GM23338 (cell line): Measurements from ENCODE around the gene FRK. TPM values are rescaled to one million over a fixed set of nuclear protein-coding genes. Genes with fewer than 3 reads are reported as not detected.

Experiments
- ATAC-seq: fragments of 200-7000 bp; cut with Tn5 transposase; 3 replicates; pipeline ENCODE4 v1.9.1; 2020
- DNase-seq: peaks from one replicate; pipeline ENCODE4 v3.0.0-alpha.2; 2015; ENCODE audit warnings: low spot score
- H2AFZ ChIP-seq: fragments of 200-600 bp; sonication (generic); 2 replicates; pipeline ENCODE4 v1.8.0; 2016; ENCODE audit warnings: antibody characterized with exemption, mild to moderate bottlenecking, moderate library complexity
- H3F3A ChIP-seq: fragments of 200-600 bp; sonication (generic); replicated peaks from 2 replicates; pipeline ENCODE4 v1.8.0; 2017; ENCODE audit warnings: antibody characterized with exemption, mixed run types, low read depth
- H3K27ac ChIP-seq: fragments of 200-600 bp; sonication (generic); 2 replicates; pipeline ENCODE4 v1.6.1; 2016; ENCODE audit warnings: low read depth
- H3K27me3 ChIP-seq: fragments of 200-600 bp; sonication (generic); 2 replicates; pipeline ENCODE4 v1.8.0; 2016; ENCODE audit warnings: mild to moderate bottlenecking, mixed run types, moderate library complexity; ENCODE audit not compliant: insufficient read depth
- H3K36me3 ChIP-seq: fragments of 200-600 bp; sonication (generic); 2 replicates; pipeline ENCODE4 v1.8.0; 2016; ENCODE audit warnings: mild to moderate bottlenecking; ENCODE audit not compliant: insufficient read depth
- H3K4me1 ChIP-seq: fragments of 200-600 bp; sonication (generic); 2 replicates; pipeline ENCODE4 v1.8.0; 2016; ENCODE audit warnings: mild to moderate bottlenecking, moderate library complexity; ENCODE audit not compliant: insufficient read depth
- H3K4me2 ChIP-seq: fragments of 200-600 bp; sonication (generic); 2 replicates; pipeline ENCODE4 v1.7.1; 2017; ENCODE audit warnings: mixed run types
- H3K4me3 ChIP-seq: fragments of 200-600 bp; sonication (generic); 2 replicates; pipeline ENCODE4 v1.6.1; 2016; ENCODE audit warnings: mixed run types
- H3K79me2 ChIP-seq: fragments of 200-600 bp; sonication (generic); replicated peaks from 2 replicates; pipeline ENCODE4 v1.8.0; 2017; ENCODE audit warnings: mild to moderate bottlenecking; ENCODE audit not compliant: insufficient read depth
- H3K9me2 ChIP-seq: fragments of 200-600 bp; sonication (generic); 2 replicates; pipeline ENCODE4 v1.8.0; 2017; ENCODE audit not compliant: insufficient read depth
- H4K20me1 ChIP-seq: fragments of 200-600 bp; sonication (generic); replicated peaks from 2 replicates; pipeline ENCODE4 v1.8.0; 2017; ENCODE audit warnings: mild to moderate bottlenecking; ENCODE audit not compliant: insufficient read depth
- H3K27ac Mint-ChIP-seq: 2 replicates; pipeline ENCODE4 v1.8.0; 2020; ENCODE audit warnings: inconsistent platforms, mild to moderate bottlenecking, moderate library complexity, mixed read lengths
- H3K27me3 Mint-ChIP-seq: 3 replicates; pipeline ENCODE4 v1.8.0; 2022; ENCODE audit warnings: low read depth, mild to moderate bottlenecking, moderate library complexity, mixed read lengths, inconsistent platforms; ENCODE audit not compliant: insufficient read depth, poor library complexity
- H3K36me3 Mint-ChIP-seq: 3 replicates; pipeline ENCODE4 v1.8.0; 2021; ENCODE audit warnings: low read depth, mild to moderate bottlenecking, inconsistent platforms, moderate library complexity, mixed read lengths
- H3K4me1 Mint-ChIP-seq: 3 replicates; pipeline ENCODE4 v1.8.0; 2020; ENCODE audit warnings: mild to moderate bottlenecking, inconsistent platforms, mixed read lengths
- H3K4me3 Mint-ChIP-seq: 3 replicates; pipeline ENCODE4 v1.8.0; 2021; ENCODE audit warnings: moderate library complexity, mild to moderate bottlenecking, inconsistent platforms, mixed read lengths
- H3K9me3 Mint-ChIP-seq: 3 replicates; pipeline ENCODE4 v1.8.0; 2020; ENCODE audit warnings: moderate library complexity, mild to moderate bottlenecking, inconsistent platforms, mixed read lengths
- CTCF ChIP-seq, 2 experiments: fragments of 200-600 bp in 1 of 2; sonication (generic) in 1 of 2; conservative IDR thresholded peaks; 2 replicates each; pipeline versions ENCODE4 v1.5.1 to v1.6.1; 2016 to 2017; ENCODE audit warnings: antibody characterized with exemption in 2 of 2, low read depth in 2 of 2, mild to moderate bottlenecking in 2 of 2, moderate library complexity in 1 of 2
- ETS1 ChIP-seq: IDR thresholded peaks from 2 replicates; pipeline ENCODE4 v1.6.1; 2016; ENCODE audit warnings: antibody characterized with exemption
- EZH2 ChIP-seq: fragments of 200-600 bp; sonication (generic); IDR thresholded peaks from one replicate; pipeline ENCODE4 v1.8.0; 2017; ENCODE audit warnings: antibody characterized with exemption, mild to moderate bottlenecking, low read depth; ENCODE audit not compliant: unreplicated experiment
- EZH2phosphoT487 ChIP-seq: fragments of 200-600 bp; sonication (generic); IDR thresholded peaks from one replicate; pipeline ENCODE4 v1.8.1; 2018; ENCODE audit warnings: antibody characterized with exemption; ENCODE audit not compliant: unreplicated experiment
- NANOG ChIP-seq: IDR thresholded peaks from 2 replicates; pipeline ENCODE4 v1.6.1; 2016; ENCODE audit warnings: antibody characterized with exemption, borderline replicate concordance
- POLR2AphosphoS5 ChIP-seq: IDR thresholded peaks from 2 replicates; pipeline ENCODE4 v1.6.1; 2016; ENCODE audit warnings: antibody characterized with exemption, low read depth
- ZNF114 ChIP-seq: fragments of 250-450 bp; sonication (Bioruptor Pico); IDR thresholded peaks from 2 replicates; pipeline ENCODE4 v1.5.0; 2020; ENCODE audit warnings: mild to moderate bottlenecking, moderate library complexity
- ZNF331 ChIP-seq: fragments of 250-450 bp; sonication (Bioruptor Pico); IDR thresholded peaks from 2 replicates; pipeline ENCODE4 v1.5.0; 2020; ENCODE audit warnings: low read depth, mild to moderate bottlenecking, moderate library complexity
- ZNF462 ChIP-seq: fragments of 250-450 bp; sonication (Bioruptor Pico); IDR thresholded peaks from 2 replicates; pipeline ENCODE4 v1.5.0; 2020; ENCODE audit warnings: mild to moderate bottlenecking, moderate library complexity
- polyA plus RNA-seq: library from polyadenylated mRNA; unstranded; fragments of >200 nt; fragmentation: Nextera tagmentation; extraction: Ambion mirVana; gene quantifications from 2 replicates; pipeline ENCODE4 v1.2.1, GENCODE V29; 2016
- total RNA-seq: library from RNA; depleted of rRNA; stranded (reverse); fragments of >200 nt; shearing (Covaris generic); gene quantifications from 2 replicates; pipeline ENCODE4 v1.2.3, GENCODE V29; 2014
- TF ChIP-seq, protein P1 (sequence below): IDR thresholded peaks from one replicate; pipeline ENCODE4 v1.6.1; 2018; ENCODE audit warnings: antibody characterized with exemption; ENCODE audit not compliant: unreplicated experiment

Gene FRK
- total and polyA plus RNA-seq, 2 experiments from 2014 or later = 0.06 to 0.24 TPM

DNA sequence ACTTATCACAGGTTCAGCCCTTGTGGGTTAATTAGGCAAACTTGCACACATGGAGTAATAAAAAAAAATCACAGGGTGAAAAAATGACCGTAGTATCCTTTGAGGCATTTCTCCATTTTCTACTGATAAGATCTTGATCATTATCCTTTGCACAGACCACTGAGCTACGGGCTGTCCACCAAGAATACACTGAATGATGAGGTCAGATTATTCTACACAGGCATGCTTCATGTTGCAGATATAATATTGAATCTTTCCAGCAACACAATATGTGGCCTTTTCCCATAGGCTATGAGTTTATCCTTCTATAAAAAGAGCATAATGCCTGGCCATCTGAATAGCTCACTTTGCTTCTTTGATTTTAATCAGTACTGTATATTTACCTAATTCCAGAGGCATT, 168.9 kb downstream of the FRK start (continued):
- TF ChIP-seq CTCF (conservative IDR thresholded peaks at IDR 0.05; ENCODE audit: low read depth in 2 of 2) (no peak), ZNF331 (CRISPR knock-in tag) (no peak), NANOG (no peak), ZNF462 (CRISPR knock-in tag) (no peak)

DNA sequence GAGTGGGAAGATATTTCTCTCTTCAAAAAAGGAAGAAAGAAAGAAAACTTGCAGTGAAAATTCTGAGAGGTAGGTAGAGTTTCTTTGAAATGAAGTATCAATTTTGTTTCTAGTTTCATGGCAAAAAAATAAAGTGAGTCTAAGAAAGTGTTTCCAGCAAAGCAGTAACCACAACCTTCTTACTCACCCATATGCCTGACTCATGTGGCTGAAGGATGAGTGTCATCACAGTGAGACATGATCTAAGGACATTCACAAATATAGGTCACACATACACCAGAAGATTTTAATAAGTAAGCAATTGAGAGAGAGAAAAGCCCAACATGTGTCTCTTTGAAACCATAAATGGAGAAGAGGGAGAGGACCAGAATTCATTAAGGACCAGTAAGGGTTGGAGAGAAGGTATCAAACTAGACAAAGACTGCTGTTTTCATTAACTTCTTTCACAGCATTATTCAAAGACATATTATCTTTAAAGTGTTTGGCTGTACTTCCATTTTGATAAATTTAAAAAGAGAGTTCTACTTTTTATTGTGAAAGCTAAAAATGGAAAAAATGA, 169.5 kb downstream of the FRK start:
- no peaks in the 10 kb centered on the region for H3K27me3 ChIP-seq
- H4K20me1 ChIP-seq = no peaks in the 10 kb centered on the region
- Mint-ChIP-seq H3K4me1 (no peaks in the 10 kb centered on the region), H3K27ac (no peak overlapping the region), H3K9me3 (no peaks in the 10 kb centered on the region; the same call in 2 of the 3 replicates), H3K36me3 (no peaks in the 10 kb centered on the region), H3K27me3 (no peaks in the 10 kb centered on the region), H3K4me3 (no peak overlapping the region)
- H3K4me3 ChIP-seq = no peak overlapping the region
- no peak overlapping the region for H3K4me2 ChIP-seq
- no peaks in the 10 kb centered on the region for H3K4me1 ChIP-seq
- no peaks in the 10 kb centered on the region for H3F3A ChIP-seq
- no peaks in the 10 kb centered on the region for H3K36me3 ChIP-seq
- ATAC-seq (no peak), DNase-seq (no peak)
- H2AFZ ChIP-seq = no peak overlapping the region
- no peaks in the 10 kb centered on the region for H3K79me2 ChIP-seq
- H3K27ac ChIP-seq = no peak overlapping the region
- H3K9me2 ChIP-seq = no peaks in the 10 kb centered on the region
- TF ChIP-seq EZH2phosphoT487 (no peak), POLR2AphosphoS5 (no peak), EZH2 (no peak), CTCF (conservative IDR thresholded peaks at IDR 0.05; ENCODE audit: low read depth in 2 of 2) (no peak), ZNF114 (CRISPR knock-in tag) (no peak), ZNF331 (CRISPR knock-in tag) (no peak), ETS1 (no peak)
- TF ChIP-seq, protein P1, sequence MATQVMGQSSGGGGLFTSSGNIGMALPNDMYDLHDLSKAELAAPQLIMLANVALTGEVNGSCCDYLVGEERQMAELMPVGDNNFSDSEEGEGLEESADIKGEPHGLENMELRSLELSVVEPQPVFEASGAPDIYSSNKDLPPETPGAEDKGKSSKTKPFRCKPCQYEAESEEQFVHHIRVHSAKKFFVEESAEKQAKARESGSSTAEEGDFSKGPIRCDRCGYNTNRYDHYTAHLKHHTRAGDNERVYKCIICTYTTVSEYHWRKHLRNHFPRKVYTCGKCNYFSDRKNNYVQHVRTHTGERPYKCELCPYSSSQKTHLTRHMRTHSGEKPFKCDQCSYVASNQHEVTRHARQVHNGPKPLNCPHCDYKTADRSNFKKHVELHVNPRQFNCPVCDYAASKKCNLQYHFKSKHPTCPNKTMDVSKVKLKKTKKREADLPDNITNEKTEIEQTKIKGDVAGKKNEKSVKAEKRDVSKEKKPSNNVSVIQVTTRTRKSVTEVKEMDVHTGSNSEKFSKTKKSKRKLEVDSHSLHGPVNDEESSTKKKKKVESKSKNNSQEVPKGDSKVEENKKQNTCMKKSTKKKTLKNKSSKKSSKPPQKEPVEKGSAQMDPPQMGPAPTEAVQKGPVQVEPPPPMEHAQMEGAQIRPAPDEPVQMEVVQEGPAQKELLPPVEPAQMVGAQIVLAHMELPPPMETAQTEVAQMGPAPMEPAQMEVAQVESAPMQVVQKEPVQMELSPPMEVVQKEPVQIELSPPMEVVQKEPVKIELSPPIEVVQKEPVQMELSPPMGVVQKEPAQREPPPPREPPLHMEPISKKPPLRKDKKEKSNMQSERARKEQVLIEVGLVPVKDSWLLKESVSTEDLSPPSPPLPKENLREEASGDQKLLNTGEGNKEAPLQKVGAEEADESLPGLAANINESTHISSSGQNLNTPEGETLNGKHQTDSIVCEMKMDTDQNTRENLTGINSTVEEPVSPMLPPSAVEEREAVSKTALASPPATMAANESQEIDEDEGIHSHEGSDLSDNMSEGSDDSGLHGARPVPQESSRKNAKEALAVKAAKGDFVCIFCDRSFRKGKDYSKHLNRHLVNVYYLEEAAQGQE = no peak
